Epithelial cell of esophagus (primary cell): ENCODE data around the gene QRICH1.

ENCODE experiments used
- DNase-seq: peaks from one replicate; pipeline ENCODE4 v3.0.0; 2010; ENCODE audit warnings: low read depth
- H3K4me3 ChIP-seq: 2 replicates; pipeline ENCODE4 v1.5.1; 2011; ENCODE audit warnings: mild to moderate bottlenecking, low read length, control low read depth
- TF ChIP-seq, protein P1 (sequence below): IDR thresholded peaks from 2 replicates; pipeline ENCODE4 v1.5.1; 2011; ENCODE audit warnings: low read depth, mild to moderate bottlenecking, low read length, control low read depth, inconsistent platforms; ENCODE audit not compliant: insufficient read depth; ENCODE audit errors: missing control alignments

Gene QRICH1

GRCh38 chr3:49005303-49005680 lies 88.6 kb downstream of the QRICH1 start:
- DNase-seq, result no peak
- TF ChIP-seq, protein P1, sequence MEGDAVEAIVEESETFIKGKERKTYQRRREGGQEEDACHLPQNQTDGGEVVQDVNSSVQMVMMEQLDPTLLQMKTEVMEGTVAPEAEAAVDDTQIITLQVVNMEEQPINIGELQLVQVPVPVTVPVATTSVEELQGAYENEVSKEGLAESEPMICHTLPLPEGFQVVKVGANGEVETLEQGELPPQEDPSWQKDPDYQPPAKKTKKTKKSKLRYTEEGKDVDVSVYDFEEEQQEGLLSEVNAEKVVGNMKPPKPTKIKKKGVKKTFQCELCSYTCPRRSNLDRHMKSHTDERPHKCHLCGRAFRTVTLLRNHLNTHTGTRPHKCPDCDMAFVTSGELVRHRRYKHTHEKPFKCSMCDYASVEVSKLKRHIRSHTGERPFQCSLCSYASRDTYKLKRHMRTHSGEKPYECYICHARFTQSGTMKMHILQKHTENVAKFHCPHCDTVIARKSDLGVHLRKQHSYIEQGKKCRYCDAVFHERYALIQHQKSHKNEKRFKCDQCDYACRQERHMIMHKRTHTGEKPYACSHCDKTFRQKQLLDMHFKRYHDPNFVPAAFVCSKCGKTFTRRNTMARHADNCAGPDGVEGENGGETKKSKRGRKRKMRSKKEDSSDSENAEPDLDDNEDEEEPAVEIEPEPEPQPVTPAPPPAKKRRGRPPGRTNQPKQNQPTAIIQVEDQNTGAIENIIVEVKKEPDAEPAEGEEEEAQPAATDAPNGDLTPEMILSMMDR, result no peak
- no peak overlapping the region for H3K4me3 ChIP-seq

- DNase-seq, result peak; percentile 29
- H3K4me3 ChIP-seq, result no peak overlapping the region
- TF ChIP-seq, protein P1, result no peak
Measured at GRCh38 chr3:49004352-49005302, 89.2 kb downstream of the QRICH1 start.

GRCh38 chr3:49001155-49001554 lies 92.7 kb downstream of the QRICH1 start:
- H3K4me3 ChIP-seq, result no peak overlapping the region
- no peak for DNase-seq
- TF ChIP-seq, protein P1, result no peak

- TF ChIP-seq, protein P1, result no peak
- no peak overlapping the region for H3K4me3 ChIP-seq
- no peak for DNase-seq
Measured at GRCh38 chr3:48999085-48999858, 94.6 kb downstream of the QRICH1 start.

GRCh38 chr3:48997714-48998637 lies 95.9 kb downstream of the QRICH1 start:
- DNase-seq, result no peak
- TF ChIP-seq, protein P1, result no peak
- H3K4me3 ChIP-seq, result no peak overlapping the region

GRCh38 chr3:48997102-48997635 lies 96.7 kb downstream of the QRICH1 start:
- TF ChIP-seq, protein P1, result no peak
- H3K4me3 ChIP-seq, result no peak overlapping the region
- DNase-seq, result no peak
